ENCODE data around the gene TBX21.

- no peak for TF ChIP-seq TAF1 (IDR thresholded peaks at IDR 0.05; ENCODE audit: borderline replicate concordance, insufficient read depth, low read length)
- TF ChIP-seq SIN3A (IDR thresholded peaks at IDR 0.05; ENCODE audit: borderline replicate concordance, insufficient read depth, low read length), result no peak
- TF ChIP-seq POLR2AphosphoS5 (IDR thresholded peaks at IDR 0.05; ENCODE audit: low read depth, low read length), result no peak
- TF ChIP-seq, protein P1, sequence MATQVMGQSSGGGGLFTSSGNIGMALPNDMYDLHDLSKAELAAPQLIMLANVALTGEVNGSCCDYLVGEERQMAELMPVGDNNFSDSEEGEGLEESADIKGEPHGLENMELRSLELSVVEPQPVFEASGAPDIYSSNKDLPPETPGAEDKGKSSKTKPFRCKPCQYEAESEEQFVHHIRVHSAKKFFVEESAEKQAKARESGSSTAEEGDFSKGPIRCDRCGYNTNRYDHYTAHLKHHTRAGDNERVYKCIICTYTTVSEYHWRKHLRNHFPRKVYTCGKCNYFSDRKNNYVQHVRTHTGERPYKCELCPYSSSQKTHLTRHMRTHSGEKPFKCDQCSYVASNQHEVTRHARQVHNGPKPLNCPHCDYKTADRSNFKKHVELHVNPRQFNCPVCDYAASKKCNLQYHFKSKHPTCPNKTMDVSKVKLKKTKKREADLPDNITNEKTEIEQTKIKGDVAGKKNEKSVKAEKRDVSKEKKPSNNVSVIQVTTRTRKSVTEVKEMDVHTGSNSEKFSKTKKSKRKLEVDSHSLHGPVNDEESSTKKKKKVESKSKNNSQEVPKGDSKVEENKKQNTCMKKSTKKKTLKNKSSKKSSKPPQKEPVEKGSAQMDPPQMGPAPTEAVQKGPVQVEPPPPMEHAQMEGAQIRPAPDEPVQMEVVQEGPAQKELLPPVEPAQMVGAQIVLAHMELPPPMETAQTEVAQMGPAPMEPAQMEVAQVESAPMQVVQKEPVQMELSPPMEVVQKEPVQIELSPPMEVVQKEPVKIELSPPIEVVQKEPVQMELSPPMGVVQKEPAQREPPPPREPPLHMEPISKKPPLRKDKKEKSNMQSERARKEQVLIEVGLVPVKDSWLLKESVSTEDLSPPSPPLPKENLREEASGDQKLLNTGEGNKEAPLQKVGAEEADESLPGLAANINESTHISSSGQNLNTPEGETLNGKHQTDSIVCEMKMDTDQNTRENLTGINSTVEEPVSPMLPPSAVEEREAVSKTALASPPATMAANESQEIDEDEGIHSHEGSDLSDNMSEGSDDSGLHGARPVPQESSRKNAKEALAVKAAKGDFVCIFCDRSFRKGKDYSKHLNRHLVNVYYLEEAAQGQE (IDR thresholded peaks at IDR 0.05; ENCODE audit: insufficient read depth in 1 of 2, low read depth in 2 of 2, low read length in 2 of 2), result no peak
These were observed at the start of gene TBX21 for GRCh38 chr17:47733047-47733673.
